Suprapubic skin (tissue), 3 donors: Measurements from ENCODE around the gene SASH1.

Source experiments
- CTCF ChIP-seq, 2 donors: fragments of 200-600 bp in 1 of 2; fragments of 450-650 bp in 1 of 2; sonication (generic) in 1 of 2; IDR thresholded peaks; one replicate each; pipeline ENCODE4 v1.5.1; 2016 to 2019; ENCODE audit warnings: antibody characterized with exemption in 2 of 2, mild to moderate bottlenecking in 1 of 2, moderate library complexity in 1 of 2
- POLR2A ChIP-seq, 2 donors: fragments of 450-650 bp; IDR thresholded peaks; one replicate each; pipeline ENCODE4 v1.6.1; 2017; ENCODE audit warnings: antibody characterized with exemption in 2 of 2, mild to moderate bottlenecking in 2 of 2, moderate library complexity in 2 of 2

DNA sequence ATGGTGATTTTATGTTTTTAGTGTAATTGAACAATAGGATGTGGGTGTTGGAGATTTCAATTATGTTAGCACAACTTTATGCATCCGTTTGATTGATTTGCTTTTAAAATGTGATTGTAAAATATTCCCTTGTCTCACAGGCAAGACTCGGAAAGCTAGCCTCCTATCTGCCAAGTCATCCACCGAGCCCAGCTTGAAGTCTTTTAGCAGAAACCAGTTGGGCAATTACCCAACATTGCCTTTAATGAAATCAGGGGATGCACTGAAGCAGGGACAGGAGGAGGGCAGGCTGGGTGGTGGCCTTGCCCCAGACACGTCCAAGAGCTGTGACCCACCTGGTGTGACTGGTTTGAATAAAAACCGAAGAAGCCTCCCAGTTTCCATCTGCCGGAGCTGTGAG lies 200.9 kb downstream of the SASH1 start:
- TF ChIP-seq CTCF (IDR thresholded peaks at IDR 0.05) (no peak), POLR2A (IDR thresholded peaks at IDR 0.05) (no peak)
